Esophagus squamous epithelium (tissue), 4 donors: Measurements from ENCODE around the gene RPS6KA3.

ENCODE experiments used
- POLR2A ChIP-seq, 4 donors: fragments of 450-650 bp; IDR thresholded peaks; one replicate each; pipeline ENCODE4 v1.6.1; 2017; ENCODE audit warnings: antibody characterized with exemption in 4 of 4, mild to moderate bottlenecking in 4 of 4, moderate library complexity in 3 of 4
- TF ChIP-seq, protein P1 (sequence below), 6 experiments: fragments of 450-650 bp in 4 of 6; fragments of 200-600 bp in 2 of 6; sonication (generic) in 2 of 6; IDR thresholded peaks; one replicate each; pipeline ENCODE4 v1.5.1; 2016 to 2019; ENCODE audit warnings: antibody characterized with exemption in 6 of 6, mild to moderate bottlenecking in 4 of 6, moderate library complexity in 4 of 6

DNA sequence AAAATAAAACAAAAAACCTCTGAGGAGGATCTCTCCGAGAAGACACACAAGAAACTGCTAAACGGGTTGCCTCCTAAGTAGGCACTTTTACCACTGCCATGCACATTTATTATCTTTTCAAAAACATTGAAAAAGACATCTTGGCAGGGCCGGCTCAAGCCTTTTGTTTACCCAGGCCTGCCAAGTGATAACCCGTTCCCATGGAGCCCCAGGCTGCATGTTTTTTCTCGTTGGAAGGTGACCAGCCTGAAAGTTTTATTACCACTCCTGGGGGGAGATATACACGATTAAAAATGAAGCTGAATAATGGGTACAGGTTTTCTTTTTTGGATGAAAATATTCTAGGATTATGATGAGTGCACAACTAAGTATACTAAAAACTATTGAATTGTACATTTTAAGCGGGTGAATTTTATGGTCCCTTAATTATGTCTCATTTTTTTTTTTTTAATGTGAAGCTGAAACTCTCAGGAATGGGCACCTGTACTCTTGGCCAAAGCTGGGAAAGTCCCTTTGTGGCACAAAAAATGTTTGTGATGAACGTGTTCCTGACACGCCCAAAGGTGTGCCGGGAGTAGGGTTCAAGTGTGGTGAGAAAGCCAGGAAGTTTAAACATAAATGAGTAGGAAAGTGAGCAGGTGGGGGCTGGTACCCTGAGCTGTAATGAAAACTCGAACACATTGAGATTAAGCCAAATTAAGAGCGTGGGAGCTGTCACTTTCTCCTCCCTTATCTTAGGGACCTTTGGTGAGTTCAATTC, 148.5 kb downstream of the RPS6KA3 start:
- TF ChIP-seq POLR2A (IDR thresholded peaks at IDR 0.05), result no peak
- TF ChIP-seq, protein P1, sequence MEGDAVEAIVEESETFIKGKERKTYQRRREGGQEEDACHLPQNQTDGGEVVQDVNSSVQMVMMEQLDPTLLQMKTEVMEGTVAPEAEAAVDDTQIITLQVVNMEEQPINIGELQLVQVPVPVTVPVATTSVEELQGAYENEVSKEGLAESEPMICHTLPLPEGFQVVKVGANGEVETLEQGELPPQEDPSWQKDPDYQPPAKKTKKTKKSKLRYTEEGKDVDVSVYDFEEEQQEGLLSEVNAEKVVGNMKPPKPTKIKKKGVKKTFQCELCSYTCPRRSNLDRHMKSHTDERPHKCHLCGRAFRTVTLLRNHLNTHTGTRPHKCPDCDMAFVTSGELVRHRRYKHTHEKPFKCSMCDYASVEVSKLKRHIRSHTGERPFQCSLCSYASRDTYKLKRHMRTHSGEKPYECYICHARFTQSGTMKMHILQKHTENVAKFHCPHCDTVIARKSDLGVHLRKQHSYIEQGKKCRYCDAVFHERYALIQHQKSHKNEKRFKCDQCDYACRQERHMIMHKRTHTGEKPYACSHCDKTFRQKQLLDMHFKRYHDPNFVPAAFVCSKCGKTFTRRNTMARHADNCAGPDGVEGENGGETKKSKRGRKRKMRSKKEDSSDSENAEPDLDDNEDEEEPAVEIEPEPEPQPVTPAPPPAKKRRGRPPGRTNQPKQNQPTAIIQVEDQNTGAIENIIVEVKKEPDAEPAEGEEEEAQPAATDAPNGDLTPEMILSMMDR (IDR thresholded peaks at IDR 0.05), result no peak
